Colonic mucosa (tissue), 4 donors: ENCODE measurements around the gene GAK. TPM values are rescaled to one million over a fixed set of nuclear protein-coding genes. Genes with fewer than 3 reads are reported as not detected.

Experiments
- DNase-seq: peaks from one replicate; pipeline ENCODE4 v3.0.0-alpha.2; 2020
- H3K27ac ChIP-seq: fragments of 200-600 bp; one replicate; pipeline ENCODE4 v1.8.0; 2021
- H3K27me3 ChIP-seq: fragments of 200-600 bp; one replicate; pipeline ENCODE4 v1.8.0; 2021
- H3K36me3 ChIP-seq: fragments of 200-600 bp; one replicate; pipeline ENCODE4 v1.8.0; 2021
- H3K4me1 ChIP-seq: fragments of 200-600 bp; one replicate; pipeline ENCODE4 v1.8.0; 2021; ENCODE audit warnings: mild to moderate bottlenecking
- H3K4me3 ChIP-seq: fragments of 200-600 bp; one replicate; pipeline ENCODE4 v1.8.0; 2021
- H3K9ac ChIP-seq, 2 donors: one replicate each; pipeline ENCODE4 v1.7.0; 2013; ENCODE audit warnings: control low read depth in 2 of 2, low read depth in 2 of 2, low read length in 2 of 2
- H3K9me3 ChIP-seq: fragments of 200-600 bp; one replicate; pipeline ENCODE4 v1.8.0; 2021
- intact Hi-C: fragments of 100-400 bp; cut with DNase I; formaldehyde crosslinking; loops from one replicate; pipeline ENCODE4 v1.14.1; 2022
- total RNA-seq, 2 donors: library from RNA; stranded (reverse); fragmentation: NEBNext Ultra II Directional in 1 of 2; extraction: Animal tissue kit (Norgen Biotek cat#: 25700) in 1 of 2; gene quantifications; one replicate each; pipeline ENCODE4 v1.2.1, GENCODE V29; 2021
- TF ChIP-seq, protein P1 (sequence below): fragments of 200-600 bp; IDR thresholded peaks from one replicate; pipeline ENCODE4 v1.8.0; 2022; ENCODE audit warnings: antibody characterized with exemption, mild to moderate bottlenecking
- donor health status: healthy.
- donor health status: DM: no; HTN: no; CAD: no.
- donor health status: DM: no; HTN: no; CAD: no.

Gene GAK
- total RNA-seq, 2 donors from 2014 or later = 198 to 266 TPM

DNA sequence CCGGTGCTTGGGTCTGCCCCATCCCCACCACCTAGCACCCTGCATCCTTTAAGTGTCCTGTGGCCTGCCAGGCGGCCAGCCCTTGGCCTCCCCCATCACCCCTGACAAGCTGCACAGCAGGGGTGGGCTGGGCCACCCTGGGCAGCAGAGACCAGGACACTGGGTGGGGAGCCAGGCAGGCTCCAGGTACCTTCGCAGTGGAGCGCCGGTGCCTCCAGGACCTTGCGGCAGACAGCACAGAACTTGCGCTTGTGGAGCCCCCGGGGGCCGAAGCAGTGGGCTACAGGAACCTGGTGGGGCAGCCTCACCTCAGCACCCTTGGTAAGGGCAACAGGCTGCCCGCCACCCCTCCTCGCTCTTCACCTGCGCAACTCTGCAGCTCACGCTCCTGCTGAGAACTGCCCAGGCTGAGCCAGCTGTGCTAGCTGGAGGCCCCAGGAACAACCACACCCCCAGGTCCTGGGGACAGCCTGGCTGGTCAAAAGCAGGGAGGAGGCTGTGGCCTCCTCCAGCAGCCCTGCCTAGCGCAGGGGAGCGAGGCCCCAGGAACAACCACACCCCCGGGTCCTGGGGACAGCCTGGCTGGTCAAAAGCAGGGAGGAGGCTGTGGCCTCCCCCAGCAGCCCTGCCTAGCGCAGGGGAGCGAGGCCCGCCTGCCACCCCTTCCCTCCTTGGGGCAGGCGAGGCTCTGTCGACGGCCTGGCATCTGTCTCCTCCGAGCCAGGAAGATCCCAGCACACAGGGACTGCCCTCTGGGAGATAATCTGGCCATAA, 36.7 kb upstream of the GAK start:
- no peak overlapping the region for H3K27ac ChIP-seq
- H3K4me3 ChIP-seq = no peak overlapping the region
- no peaks in the 10 kb centered on the region for H3K9me3 ChIP-seq
- peak overlapping the region in 1 of 2 donors; percentile 21 for H3K9ac ChIP-seq
- no peak for DNase-seq
- no peaks in the 10 kb centered on the region for H3K27me3 ChIP-seq
- intact Hi-C loops = no loop called here
- peaks cover 3% of the 10 kb centered on the region for H3K36me3 ChIP-seq
- TF ChIP-seq, protein P1, sequence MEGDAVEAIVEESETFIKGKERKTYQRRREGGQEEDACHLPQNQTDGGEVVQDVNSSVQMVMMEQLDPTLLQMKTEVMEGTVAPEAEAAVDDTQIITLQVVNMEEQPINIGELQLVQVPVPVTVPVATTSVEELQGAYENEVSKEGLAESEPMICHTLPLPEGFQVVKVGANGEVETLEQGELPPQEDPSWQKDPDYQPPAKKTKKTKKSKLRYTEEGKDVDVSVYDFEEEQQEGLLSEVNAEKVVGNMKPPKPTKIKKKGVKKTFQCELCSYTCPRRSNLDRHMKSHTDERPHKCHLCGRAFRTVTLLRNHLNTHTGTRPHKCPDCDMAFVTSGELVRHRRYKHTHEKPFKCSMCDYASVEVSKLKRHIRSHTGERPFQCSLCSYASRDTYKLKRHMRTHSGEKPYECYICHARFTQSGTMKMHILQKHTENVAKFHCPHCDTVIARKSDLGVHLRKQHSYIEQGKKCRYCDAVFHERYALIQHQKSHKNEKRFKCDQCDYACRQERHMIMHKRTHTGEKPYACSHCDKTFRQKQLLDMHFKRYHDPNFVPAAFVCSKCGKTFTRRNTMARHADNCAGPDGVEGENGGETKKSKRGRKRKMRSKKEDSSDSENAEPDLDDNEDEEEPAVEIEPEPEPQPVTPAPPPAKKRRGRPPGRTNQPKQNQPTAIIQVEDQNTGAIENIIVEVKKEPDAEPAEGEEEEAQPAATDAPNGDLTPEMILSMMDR = no peak
- peaks cover 20% of the 10 kb centered on the region for H3K4me1 ChIP-seq

DNA sequence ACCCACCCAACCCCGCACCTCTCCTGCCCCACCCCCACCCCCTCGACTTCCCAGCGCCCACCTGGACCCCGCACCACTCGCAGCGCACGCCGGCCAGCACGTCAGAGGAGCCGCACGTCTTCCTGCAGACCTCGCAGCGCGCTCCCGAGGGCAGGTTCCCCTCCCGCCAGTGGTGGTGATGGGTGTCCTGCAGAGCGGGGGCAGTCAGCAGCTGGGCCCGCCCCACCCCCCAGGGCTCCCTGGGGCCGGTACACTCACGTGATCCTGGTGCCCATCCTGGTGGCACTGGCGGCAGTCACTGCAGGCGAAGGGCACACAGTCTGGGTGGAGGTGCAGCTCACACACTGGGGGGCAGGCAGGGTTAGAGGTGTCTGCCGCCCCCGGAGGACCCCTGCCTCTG, 36.1 kb upstream of the GAK start:
- Histone ChIP-seq H3K9me3 (no peaks in the 10 kb centered on the region), H3K27ac (no peak overlapping the region), H3K4me1 (peaks cover 20% of the 10 kb centered on the region), H3K36me3 (peaks cover 3% of the 10 kb centered on the region), H3K27me3 (no peaks in the 10 kb centered on the region), H3K4me3 (no peak overlapping the region), H3K9ac (no peak overlapping the region)
- no peak for DNase-seq
- TF ChIP-seq, protein P1 = no peak
- intact Hi-C loops = no loop called here

DNA sequence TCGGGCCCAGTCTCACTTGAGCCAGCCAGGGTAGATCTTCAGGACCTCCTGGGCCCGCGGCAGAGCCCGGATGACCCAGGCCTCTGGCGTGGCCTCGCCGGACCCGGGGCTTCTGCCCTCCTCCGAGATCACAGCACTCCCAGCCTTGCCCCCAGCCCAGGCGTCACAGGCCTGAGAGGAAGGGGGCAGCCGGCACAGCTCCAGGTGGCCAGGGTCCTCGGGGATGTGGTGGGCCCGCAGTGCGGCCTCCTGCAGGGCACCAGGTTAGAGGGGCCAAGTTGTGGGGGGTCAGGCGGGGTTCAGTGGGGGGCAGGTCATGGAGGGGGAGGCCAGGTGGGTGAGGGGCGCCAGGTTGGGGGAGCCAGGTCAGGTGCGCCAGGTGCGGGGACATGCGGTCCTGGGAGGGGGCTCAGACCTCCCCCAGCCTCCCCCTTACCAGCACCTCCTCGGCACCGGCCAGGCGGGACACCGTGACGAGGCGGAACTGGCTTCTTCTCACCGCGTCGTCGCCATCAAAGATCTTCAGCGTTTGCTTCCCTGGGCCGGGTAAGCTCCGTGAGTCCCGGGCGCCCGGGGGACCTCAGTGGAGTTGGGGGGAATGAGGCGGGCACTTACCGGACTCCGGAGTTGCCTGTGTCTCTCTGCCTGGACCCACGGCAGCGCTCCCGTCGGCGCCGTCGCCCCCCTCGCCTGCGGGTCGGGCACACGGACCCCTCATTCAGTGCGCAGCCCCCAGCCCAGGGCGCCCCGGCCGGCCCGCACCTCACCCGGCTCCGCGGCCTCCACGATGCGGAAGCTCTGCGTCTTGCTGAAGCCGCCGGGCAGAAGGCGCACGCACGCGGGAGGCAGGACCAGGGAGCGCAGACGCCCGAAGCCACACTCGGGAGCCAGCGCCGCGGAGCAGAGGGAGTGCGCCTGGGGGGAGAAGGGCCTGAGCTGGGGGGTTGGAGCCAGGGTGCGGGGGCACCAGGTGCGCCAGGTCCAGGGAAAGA, 35.3 kb upstream of the GAK start:
- no peak for DNase-seq
- intact Hi-C loops = no loop called here
- TF ChIP-seq, protein P1 = no peak
- Histone ChIP-seq H3K4me1 (peaks cover 17% of the 10 kb centered on the region), H3K9ac (no peak overlapping the region), H3K36me3 (peaks cover 3% of the 10 kb centered on the region), H3K27me3 (no peaks in the 10 kb centered on the region), H3K27ac (no peak overlapping the region), H3K4me3 (no peak overlapping the region), H3K9me3 (no peaks in the 10 kb centered on the region)

DNA sequence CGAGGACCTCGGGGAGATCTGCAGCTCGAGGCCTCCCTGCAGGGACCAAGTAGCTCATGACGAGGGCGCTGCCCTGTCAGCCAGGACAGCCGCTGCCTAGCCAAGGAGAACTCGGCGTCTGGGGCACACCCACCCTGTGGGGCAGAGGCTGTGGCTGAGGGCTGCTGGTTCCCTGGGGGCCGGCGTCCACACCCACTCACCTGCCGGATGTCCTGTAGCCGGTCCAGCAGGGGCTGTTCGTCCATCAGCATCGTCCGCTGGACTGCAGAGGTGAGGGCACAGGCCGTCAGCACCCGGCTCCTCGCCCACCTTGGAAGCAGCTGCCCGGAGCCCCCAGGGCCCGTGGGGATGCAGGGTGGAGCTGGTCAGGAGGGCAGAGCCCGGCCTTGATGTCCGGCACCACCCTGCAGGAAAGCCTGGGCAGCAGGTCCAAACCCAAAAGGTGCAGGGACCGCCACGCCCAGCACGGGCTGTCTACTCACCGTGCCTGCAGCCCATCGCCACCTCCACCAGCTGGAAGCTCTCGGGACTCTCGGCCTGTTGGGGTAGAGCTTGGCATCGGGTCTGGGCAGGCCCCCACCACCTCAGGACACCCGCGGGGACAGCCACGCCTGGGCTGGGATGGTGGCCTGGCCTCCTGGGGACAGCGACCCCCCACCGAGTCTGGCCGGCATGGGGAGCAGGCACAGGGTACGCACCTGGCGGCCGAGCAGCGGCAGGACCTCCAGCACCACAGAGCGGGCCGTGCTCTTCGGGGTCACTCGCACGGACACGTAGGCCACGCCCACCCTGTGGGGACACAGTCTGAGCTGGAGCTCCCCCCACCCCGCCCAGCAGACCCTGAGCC, 34.4 kb upstream of the GAK start:
- Histone ChIP-seq H3K9ac (no peak overlapping the region), H3K9me3 (no peaks in the 10 kb centered on the region), H3K27me3 (no peaks in the 10 kb centered on the region), H3K36me3 (peaks cover 3% of the 10 kb centered on the region), H3K27ac (no peak overlapping the region), H3K4me3 (no peak overlapping the region), H3K4me1 (peaks cover 16% of the 10 kb centered on the region)
- DNase-seq = no peak
- intact Hi-C loops = no loop called here
- TF ChIP-seq, protein P1 = no peak

DNA sequence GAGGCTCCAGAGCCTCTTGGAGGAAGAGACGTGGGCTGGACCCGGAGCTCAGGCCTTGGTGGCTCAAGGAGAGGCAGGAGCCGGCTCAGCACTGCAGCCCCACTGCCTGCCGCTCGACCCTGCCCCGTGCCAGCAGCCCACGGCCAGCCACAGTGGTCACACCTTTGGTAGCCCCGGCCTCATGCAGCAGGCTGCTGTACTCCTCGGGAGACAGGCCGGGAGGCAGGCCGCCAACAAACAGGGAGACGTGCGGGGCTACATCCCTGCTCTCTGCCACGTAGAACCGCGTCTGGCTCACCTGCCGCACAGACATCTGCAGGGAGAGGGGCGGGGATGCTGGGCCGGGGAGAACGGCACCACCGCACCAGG, 33.6 kb upstream of the GAK start:
- no peaks in the 10 kb centered on the region for H3K9me3 ChIP-seq
- H3K4me1 ChIP-seq = peaks cover 10% of the 10 kb centered on the region
- H3K27me3 ChIP-seq = no peaks in the 10 kb centered on the region
- TF ChIP-seq, protein P1 = no peak
- DNase-seq = no peak
- no peak overlapping the region for H3K9ac ChIP-seq
- H3K4me3 ChIP-seq = no peak overlapping the region
- no peak overlapping the region for H3K27ac ChIP-seq
- intact Hi-C loops = no loop called here
- H3K36me3 ChIP-seq = peaks cover 3% of the 10 kb centered on the region
